ENCODE measurements around the gene DOK7. TPM values are rescaled to one million over a fixed set of nuclear protein-coding genes. Genes with fewer than 3 reads are reported as not detected.

The DOK7 gene
- total and polyA plus RNA-seq, 4 donors: 0.13 to 0.84 (median 0.46) TPM

DNA sequence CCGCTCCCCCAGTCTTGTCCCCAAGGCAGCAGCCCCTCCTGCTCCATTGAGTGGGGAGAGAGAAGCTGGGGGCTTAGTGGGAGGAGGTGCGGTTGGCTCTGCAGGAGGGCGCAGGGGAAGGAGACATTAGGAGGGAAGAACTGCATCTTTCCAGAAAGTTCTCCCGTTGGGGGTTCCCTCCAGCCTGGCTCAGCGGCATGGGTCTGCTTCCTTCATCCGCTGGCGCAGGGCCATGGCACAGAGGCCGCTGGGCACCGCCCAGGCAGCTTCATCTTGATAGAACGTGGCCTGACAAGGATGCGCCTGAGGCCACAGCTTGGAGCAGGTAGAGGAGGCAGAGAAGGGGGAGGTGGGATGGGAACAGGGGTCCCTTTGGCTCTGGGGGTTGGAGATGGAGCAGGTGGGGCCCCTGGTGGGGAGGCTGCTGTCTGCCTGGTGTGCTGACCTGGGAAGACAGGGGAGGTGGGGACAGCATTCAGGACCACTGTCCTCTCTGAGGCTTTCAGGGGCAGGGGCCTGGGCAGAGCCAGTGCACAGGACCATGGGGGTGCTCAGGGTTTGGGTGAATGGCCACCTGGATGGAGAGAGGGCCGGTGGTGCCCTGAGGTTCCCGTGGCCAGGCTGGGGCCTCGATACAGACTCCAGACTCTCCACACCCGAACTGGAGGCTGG lies 12.1 kb downstream of the DOK7 start (continued):
- TF ChIP-seq, protein P1, sequence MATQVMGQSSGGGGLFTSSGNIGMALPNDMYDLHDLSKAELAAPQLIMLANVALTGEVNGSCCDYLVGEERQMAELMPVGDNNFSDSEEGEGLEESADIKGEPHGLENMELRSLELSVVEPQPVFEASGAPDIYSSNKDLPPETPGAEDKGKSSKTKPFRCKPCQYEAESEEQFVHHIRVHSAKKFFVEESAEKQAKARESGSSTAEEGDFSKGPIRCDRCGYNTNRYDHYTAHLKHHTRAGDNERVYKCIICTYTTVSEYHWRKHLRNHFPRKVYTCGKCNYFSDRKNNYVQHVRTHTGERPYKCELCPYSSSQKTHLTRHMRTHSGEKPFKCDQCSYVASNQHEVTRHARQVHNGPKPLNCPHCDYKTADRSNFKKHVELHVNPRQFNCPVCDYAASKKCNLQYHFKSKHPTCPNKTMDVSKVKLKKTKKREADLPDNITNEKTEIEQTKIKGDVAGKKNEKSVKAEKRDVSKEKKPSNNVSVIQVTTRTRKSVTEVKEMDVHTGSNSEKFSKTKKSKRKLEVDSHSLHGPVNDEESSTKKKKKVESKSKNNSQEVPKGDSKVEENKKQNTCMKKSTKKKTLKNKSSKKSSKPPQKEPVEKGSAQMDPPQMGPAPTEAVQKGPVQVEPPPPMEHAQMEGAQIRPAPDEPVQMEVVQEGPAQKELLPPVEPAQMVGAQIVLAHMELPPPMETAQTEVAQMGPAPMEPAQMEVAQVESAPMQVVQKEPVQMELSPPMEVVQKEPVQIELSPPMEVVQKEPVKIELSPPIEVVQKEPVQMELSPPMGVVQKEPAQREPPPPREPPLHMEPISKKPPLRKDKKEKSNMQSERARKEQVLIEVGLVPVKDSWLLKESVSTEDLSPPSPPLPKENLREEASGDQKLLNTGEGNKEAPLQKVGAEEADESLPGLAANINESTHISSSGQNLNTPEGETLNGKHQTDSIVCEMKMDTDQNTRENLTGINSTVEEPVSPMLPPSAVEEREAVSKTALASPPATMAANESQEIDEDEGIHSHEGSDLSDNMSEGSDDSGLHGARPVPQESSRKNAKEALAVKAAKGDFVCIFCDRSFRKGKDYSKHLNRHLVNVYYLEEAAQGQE (IDR thresholded peaks at IDR 0.05): no peak
- TF ChIP-seq SP1 (IDR thresholded peaks at IDR 0.05): no peak
- TF ChIP-seq GABPA (IDR thresholded peaks at IDR 0.05 in 1 of 2, conservative IDR thresholded peaks at IDR 0.05 in 1 of 2): no peak
- TF ChIP-seq HNF4G (IDR thresholded peaks at IDR 0.05): no peak
- TF ChIP-seq, protein P2, sequence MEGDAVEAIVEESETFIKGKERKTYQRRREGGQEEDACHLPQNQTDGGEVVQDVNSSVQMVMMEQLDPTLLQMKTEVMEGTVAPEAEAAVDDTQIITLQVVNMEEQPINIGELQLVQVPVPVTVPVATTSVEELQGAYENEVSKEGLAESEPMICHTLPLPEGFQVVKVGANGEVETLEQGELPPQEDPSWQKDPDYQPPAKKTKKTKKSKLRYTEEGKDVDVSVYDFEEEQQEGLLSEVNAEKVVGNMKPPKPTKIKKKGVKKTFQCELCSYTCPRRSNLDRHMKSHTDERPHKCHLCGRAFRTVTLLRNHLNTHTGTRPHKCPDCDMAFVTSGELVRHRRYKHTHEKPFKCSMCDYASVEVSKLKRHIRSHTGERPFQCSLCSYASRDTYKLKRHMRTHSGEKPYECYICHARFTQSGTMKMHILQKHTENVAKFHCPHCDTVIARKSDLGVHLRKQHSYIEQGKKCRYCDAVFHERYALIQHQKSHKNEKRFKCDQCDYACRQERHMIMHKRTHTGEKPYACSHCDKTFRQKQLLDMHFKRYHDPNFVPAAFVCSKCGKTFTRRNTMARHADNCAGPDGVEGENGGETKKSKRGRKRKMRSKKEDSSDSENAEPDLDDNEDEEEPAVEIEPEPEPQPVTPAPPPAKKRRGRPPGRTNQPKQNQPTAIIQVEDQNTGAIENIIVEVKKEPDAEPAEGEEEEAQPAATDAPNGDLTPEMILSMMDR (IDR thresholded peaks at IDR 0.05; ENCODE audit: low read depth, low read length, missing input control): no peak

DNA sequence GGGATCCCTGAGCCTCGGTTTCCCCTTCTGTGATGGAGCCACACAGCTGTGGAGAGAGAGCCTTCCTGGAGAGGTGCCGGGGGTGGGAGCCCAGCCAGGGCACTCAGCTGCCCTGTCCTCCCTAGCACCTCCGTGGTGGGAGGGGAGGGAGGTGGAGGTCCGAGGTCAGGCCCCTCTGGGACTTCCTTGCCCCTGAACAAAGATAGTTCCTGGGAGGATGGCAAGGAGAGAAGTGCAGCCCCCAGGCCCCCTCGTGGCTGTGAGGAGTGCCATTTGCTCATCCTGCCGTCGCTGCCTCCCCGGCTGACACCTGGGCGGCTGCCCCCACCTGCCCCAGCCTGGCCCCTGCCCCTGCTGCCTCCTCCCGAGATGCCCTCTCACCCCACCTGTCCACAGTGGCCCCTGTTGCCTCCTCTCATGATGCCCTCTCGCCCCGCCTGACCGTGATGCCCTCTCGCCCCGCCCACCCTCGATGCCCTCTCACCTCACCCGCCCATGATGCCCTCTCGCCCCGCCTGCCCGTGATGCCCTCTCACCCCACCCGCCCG lies 12.7 kb downstream of the DOK7 start:
- Histone ChIP-seq H3K36me3 (ENCODE audit: control insufficient read depth in 4 of 4, insufficient read depth in 3 of 4, low read depth in 1 of 4, low read length in 3 of 4) (no peaks in the 10 kb centered on the region), H3K4me3 (ENCODE audit: low read depth in 1 of 3, low read length in 3 of 3) (no peak overlapping the region), H3K27ac (ENCODE audit: low read depth in 1 of 2, low read length in 2 of 2) (no peak overlapping the region), H3K4me1 (ENCODE audit: control insufficient read depth in 4 of 4, insufficient read depth in 4 of 4, low read length in 3 of 4) (peaks cover 0 to 8% (median 2%) of the 10 kb centered on the region in 4 donors), H3K27me3 (ENCODE audit: control insufficient read depth in 4 of 4, insufficient read depth in 4 of 4, low read length in 3 of 4) (no peaks in the 10 kb centered on the region), H3K9me3 (ENCODE audit: control insufficient read depth in 4 of 4, low read length in 3 of 4) (no peaks in the 10 kb centered on the region), H3K9ac (ENCODE audit: low read depth in 1 of 2, low read length in 2 of 2) (no peak overlapping the region)
- 85% methylated on average over 22 of the region's 22 CpGs for WGBS
- TF ChIP-seq EGR1 (IDR thresholded peaks at IDR 0.05; ENCODE audit: low read depth in 2 of 2) (no peak), NR2F2 (IDR thresholded peaks at IDR 0.05) (no peak), TAF1 (conservative IDR thresholded peaks at IDR 0.05) (no peak), FOXA2 (IDR thresholded peaks at IDR 0.05) (no peak), JUND (IDR thresholded peaks at IDR 0.05) (no peak), FOXA1 (IDR thresholded peaks at IDR 0.05) (no peak), GABPA (IDR thresholded peaks at IDR 0.05 in 1 of 2, conservative IDR thresholded peaks at IDR 0.05 in 1 of 2) (no peak), YY1 (IDR thresholded peaks at IDR 0.05) (no peak), RXRA (IDR thresholded peaks at IDR 0.05) (no peak)
- TF ChIP-seq, protein P3, sequence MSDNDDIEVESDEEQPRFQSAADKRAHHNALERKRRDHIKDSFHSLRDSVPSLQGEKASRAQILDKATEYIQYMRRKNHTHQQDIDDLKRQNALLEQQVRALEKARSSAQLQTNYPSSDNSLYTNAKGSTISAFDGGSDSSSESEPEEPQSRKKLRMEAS (IDR thresholded peaks at IDR 0.05): no peak
- DNase-seq (ENCODE audit: low spot score): no peak

DNA sequence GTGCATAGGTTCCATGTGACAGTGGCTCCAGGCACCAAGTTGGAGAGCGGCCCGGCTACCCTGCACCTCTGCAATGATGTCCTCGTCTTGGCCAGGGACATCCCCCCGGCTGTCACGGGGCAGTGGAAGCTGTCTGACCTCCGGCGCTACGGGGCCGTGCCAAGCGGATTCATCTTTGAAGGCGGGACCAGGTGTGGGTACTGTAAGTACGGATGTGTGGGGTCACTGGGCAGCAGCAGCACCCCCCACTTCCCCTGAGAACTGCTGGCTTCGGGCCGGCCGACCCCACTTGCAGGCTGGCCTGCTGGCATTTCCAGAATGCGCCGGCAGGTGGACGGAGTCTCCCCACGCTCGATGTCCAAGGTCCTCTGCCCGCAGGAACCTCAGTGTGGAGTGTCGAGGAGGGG lies 13.2 kb downstream of the DOK7 start:
- no peaks in the 10 kb centered on the region for H3K27me3 ChIP-seq (ENCODE audit: control insufficient read depth in 4 of 4, insufficient read depth in 4 of 4, low read length in 3 of 4)
- 91% methylated on average over 22 of the region's 22 CpGs for WGBS
- peaks cover 0 to 8% (median 2%) of the 10 kb centered on the region in 4 donors for H3K4me1 ChIP-seq (ENCODE audit: control insufficient read depth in 4 of 4, insufficient read depth in 4 of 4, low read length in 3 of 4)
- H3K27ac ChIP-seq (ENCODE audit: low read depth in 1 of 2, low read length in 2 of 2): no peak overlapping the region
- no peaks in the 10 kb centered on the region for H3K36me3 ChIP-seq (ENCODE audit: control insufficient read depth in 4 of 4, insufficient read depth in 3 of 4, low read depth in 1 of 4, low read length in 3 of 4)
- no peak overlapping the region for H3K9ac ChIP-seq (ENCODE audit: low read depth in 1 of 2, low read length in 2 of 2)
- DNase-seq (ENCODE audit: low spot score): no peak
- no peak overlapping the region for H3K4me3 ChIP-seq (ENCODE audit: low read depth in 1 of 3, low read length in 3 of 3)
- no peaks in the 10 kb centered on the region for H3K9me3 ChIP-seq (ENCODE audit: control insufficient read depth in 4 of 4, low read length in 3 of 4)
- TF ChIP-seq, protein P3 (IDR thresholded peaks at IDR 0.05): no peak
- TF ChIP-seq, protein P2 (IDR thresholded peaks at IDR 0.05; ENCODE audit: low read depth, low read length, missing input control): no peak
- TF ChIP-seq TAF1 (conservative IDR thresholded peaks at IDR 0.05): no peak
- TF ChIP-seq, protein P4, sequence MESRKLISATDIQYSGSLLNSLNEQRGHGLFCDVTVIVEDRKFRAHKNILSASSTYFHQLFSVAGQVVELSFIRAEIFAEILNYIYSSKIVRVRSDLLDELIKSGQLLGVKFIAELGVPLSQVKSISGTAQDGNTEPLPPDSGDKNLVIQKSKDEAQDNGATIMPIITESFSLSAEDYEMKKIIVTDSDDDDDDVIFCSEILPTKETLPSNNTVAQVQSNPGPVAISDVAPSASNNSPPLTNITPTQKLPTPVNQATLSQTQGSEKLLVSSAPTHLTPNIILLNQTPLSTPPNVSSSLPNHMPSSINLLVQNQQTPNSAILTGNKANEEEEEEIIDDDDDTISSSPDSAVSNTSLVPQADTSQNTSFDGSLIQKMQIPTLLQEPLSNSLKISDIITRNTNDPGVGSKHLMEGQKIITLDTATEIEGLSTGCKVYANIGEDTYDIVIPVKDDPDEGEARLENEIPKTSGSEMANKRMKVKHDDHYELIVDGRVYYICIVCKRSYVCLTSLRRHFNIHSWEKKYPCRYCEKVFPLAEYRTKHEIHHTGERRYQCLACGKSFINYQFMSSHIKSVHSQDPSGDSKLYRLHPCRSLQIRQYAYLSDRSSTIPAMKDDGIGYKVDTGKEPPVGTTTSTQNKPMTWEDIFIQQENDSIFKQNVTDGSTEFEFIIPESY (IDR thresholded peaks at IDR 0.05): no peak
- TF ChIP-seq, protein P1 (IDR thresholded peaks at IDR 0.05): no peak
